Ishikawa (cell line): ENCODE measurements around the gene APOBEC3F.

Experiments used
- EP300 ChIP-seq: IDR thresholded peaks from 2 replicates; pipeline ENCODE4 v1.6.1; 2012; ENCODE audit warnings: borderline replicate concordance
- REST ChIP-seq: IDR thresholded peaks from 2 replicates; pipeline ENCODE4 v1.6.1; 2012; ENCODE audit warnings: low read depth, mild to moderate bottlenecking

- TF ChIP-seq EP300, result no peak
- TF ChIP-seq REST, result no peak
Measured at GRCh38 chr22:39070186-39070585, 29.5 kb downstream of the APOBEC3F start.
